Measurements from ENCODE around the gene MINAR2. TPM values are rescaled to one million over a fixed set of nuclear protein-coding genes. Genes with fewer than 3 reads are reported as not detected.

MINAR2 gene
- total RNA-seq, 1 donor: not detected

DNA sequence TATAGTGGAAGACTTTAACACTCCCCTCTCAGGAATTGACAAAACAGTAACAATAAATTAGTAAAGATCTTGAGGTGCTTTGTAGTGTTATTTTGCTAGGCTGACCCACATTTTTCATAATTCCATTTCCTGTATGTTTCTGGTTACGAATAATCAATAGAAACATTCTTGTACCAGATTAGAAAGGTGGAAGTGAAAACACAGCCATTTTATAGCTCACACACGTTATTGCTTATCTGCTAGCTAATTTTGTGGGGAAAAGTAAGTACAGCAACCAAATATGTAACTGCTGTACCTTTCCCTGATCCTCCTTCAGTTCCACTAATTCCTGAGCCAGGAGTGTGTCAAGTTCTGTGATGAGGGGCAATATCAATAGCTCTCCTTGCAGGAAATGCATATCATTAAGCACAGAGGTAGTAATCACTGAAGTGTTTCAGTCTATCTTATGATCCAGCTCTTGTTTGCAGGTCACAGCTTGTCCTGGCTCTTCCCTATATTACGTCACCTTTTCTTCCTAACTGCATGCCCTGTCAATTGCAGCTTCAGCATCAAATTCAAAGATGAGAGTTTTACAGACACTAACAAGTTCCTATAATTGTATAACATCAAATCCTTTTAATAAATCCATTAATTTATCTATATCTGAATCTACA, 59.4 kb downstream of the MINAR2 start:
- no peak for TF ChIP-seq CTCF (IDR thresholded peaks at IDR 0.05; ENCODE audit: extremely low read depth, low read depth, low read length)

More for the DNA sequence above, 59.4 kb downstream of the MINAR2 start:
- no peak for DNase-seq (ENCODE audit: insufficient read length, low spot score, missing footprints)
- Histone ChIP-seq H3K27ac (ENCODE audit: low read depth, low read length) (no peak overlapping the region), H3K79me2 (ENCODE audit: insufficient read depth, low read length) (no peaks in the 10 kb centered on the region), H2AFZ (ENCODE audit: low read length) (no peak overlapping the region), H3K4me2 (ENCODE audit: insufficient read depth, low read length) (no peak overlapping the region), H3K36me3 (ENCODE audit: insufficient read depth, low read length) (no peaks in the 10 kb centered on the region), H3K27me3 (ENCODE audit: insufficient read depth, low read length) (no peaks in the 10 kb centered on the region), H3K4me1 (ENCODE audit: insufficient read depth, low read length) (no peaks in the 10 kb centered on the region), H3K9me3 (ENCODE audit: low read depth, low read length) (no peaks in the 10 kb centered on the region), H4K20me1 (ENCODE audit: insufficient read depth, low read length) (no peaks in the 10 kb centered on the region), H3K4me3 (ENCODE audit: insufficient read depth, low read length) (no peak overlapping the region)

Other genes starting within 250 kb of the MINAR2 start
- gene CHSY3, start 156.4 kb downstream of the MINAR2 start, total RNA-seq: 12.3 and 12.4 TPM in 2 replicates